Type B pancreatic cell (in vitro differentiated cells): ENCODE results near the gene MAP4K1. TPM values are rescaled to one million over a fixed set of nuclear protein-coding genes. Genes with fewer than 3 reads are reported as not detected.
A peak's percentile ranks its signal among the peaks of the same experiment; 100 is the strongest.

Experiments
- DNase-seq: peaks from one replicate; pipeline ENCODE4 v3.0.0; 2021; ENCODE audit warnings: mixed read lengths; ENCODE audit not compliant: unreplicated experiment; ENCODE audit errors: extremely low spot score
- H3K27ac Mint-ChIP-seq: 2 replicates; pipeline ENCODE4 v1.8.0; 2021; ENCODE audit warnings: mild to moderate bottlenecking, mixed read lengths
- H3K27me3 Mint-ChIP-seq: 2 replicates; pipeline ENCODE4 v1.8.0; 2021; ENCODE audit warnings: mixed read lengths
- H3K36me3 Mint-ChIP-seq: 2 replicates; pipeline ENCODE4 v1.8.0; 2021; ENCODE audit warnings: mixed read lengths
- H3K4me1 Mint-ChIP-seq: one replicate; pipeline ENCODE4 v1.8.0; 2021; ENCODE audit warnings: mixed read lengths; ENCODE audit not compliant: unreplicated experiment
- H3K4me3 Mint-ChIP-seq: 2 replicates; pipeline ENCODE4 v1.8.0; 2021; ENCODE audit warnings: mild to moderate bottlenecking, mixed read lengths
- H3K9me3 Mint-ChIP-seq: 2 replicates; pipeline ENCODE4 v1.8.0; 2021; ENCODE audit warnings: mixed read lengths
- total RNA-seq: library from RNA; stranded (reverse); gene quantifications from 2 replicates; pipeline ENCODE4 v1.2.1, GENCODE V29; 2021; ENCODE audit warnings: low replicate concordance
- TF ChIP-seq, protein P1 (sequence below): fragments of 200-600 bp; sonication (generic); conservative IDR thresholded peaks from 2 replicates; pipeline ENCODE4 v1.5.0; 2021; ENCODE audit warnings: antibody characterized with exemption, mild to moderate bottlenecking

Gene MAP4K1
- total RNA-seq, 1 donor from 2014 or later, result 2.4 TPM

- Mint-ChIP-seq H3K27ac (peak overlapping the region; percentile 100), H3K9me3 (no peaks in the 10 kb centered on the region), H3K4me3 (peak overlapping the region; percentile 67), H3K36me3 (peaks cover 27% of the 10 kb centered on the region), H3K27me3 (no peaks in the 10 kb centered on the region), H3K4me1 (peaks cover 67% of the 10 kb centered on the region)
- no peak for DNase-seq
- TF ChIP-seq, protein P1, sequence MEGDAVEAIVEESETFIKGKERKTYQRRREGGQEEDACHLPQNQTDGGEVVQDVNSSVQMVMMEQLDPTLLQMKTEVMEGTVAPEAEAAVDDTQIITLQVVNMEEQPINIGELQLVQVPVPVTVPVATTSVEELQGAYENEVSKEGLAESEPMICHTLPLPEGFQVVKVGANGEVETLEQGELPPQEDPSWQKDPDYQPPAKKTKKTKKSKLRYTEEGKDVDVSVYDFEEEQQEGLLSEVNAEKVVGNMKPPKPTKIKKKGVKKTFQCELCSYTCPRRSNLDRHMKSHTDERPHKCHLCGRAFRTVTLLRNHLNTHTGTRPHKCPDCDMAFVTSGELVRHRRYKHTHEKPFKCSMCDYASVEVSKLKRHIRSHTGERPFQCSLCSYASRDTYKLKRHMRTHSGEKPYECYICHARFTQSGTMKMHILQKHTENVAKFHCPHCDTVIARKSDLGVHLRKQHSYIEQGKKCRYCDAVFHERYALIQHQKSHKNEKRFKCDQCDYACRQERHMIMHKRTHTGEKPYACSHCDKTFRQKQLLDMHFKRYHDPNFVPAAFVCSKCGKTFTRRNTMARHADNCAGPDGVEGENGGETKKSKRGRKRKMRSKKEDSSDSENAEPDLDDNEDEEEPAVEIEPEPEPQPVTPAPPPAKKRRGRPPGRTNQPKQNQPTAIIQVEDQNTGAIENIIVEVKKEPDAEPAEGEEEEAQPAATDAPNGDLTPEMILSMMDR, result no peak
These were observed 37.5 kb upstream of the MAP4K1 start for GRCh38 chr19:38655148-38655824.

GRCh38 chr19:38654628-38655055, 36.9 kb upstream of the MAP4K1 start:
- TF ChIP-seq, protein P1, result no peak
- H3K4me3 Mint-ChIP-seq, result peak overlapping the region; percentile 67

GRCh38 chr19:38653028-38653571, 35.3 kb upstream of the MAP4K1 start:
- Mint-ChIP-seq H3K27me3 (no peaks in the 10 kb centered on the region), H3K27ac (peak overlapping the region; percentile 96), H3K4me1 (peaks cover 71% of the 10 kb centered on the region), H3K36me3 (peaks cover 33% of the 10 kb centered on the region), H3K9me3 (no peaks in the 10 kb centered on the region), H3K4me3 (peak overlapping the region; percentile 99)
- TF ChIP-seq, protein P1, result no peak
- no peak for DNase-seq

More at GRCh38 chr19:38654628-38655055, 36.9 kb upstream of the MAP4K1 start:
- no peaks in the 10 kb centered on the region for H3K27me3 Mint-ChIP-seq
- H3K9me3 Mint-ChIP-seq, result no peaks in the 10 kb centered on the region
- H3K36me3 Mint-ChIP-seq, result peaks cover 28% of the 10 kb centered on the region
- peak overlapping the region; percentile 100 for H3K27ac Mint-ChIP-seq
- peaks cover 68% of the 10 kb centered on the region for H3K4me1 Mint-ChIP-seq
- no peak for DNase-seq

DNA sequence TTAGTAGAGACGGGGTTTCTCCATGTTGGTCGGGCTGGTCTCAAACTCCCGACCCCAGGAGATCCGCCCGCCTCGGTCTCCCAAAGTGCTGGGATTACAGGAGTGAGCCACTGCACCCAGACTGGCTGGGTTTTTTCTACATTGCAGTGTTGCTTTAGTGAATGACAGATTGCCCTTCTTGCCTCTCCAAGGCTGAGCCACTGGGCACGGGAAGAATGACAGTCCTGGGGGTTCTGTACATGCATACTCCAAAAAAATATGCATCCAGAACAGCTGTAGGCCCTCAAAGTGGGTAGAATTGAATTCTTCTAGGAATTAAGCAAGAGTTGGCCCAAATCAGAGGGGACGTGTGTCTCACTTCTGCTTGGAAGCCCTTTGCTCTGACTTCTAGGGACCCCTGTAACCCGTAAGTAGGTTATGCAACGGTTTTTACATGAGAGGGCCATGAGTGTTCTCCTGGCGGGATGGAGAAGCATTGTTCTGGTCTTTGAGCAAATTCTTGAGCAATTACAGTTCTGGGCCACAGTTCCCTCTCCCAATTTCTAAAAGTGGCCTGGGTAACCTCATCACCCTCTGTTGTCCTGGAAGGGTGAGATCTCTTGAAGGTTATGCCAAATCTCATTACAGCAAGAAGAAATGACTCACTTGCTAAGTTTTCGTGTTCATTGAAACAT, 33.3 kb upstream of the MAP4K1 start:
- no peaks in the 10 kb centered on the region for H3K27me3 Mint-ChIP-seq
- peaks cover 20% of the 10 kb centered on the region for H3K36me3 Mint-ChIP-seq
- TF ChIP-seq, protein P1, result no peak
- H3K4me1 Mint-ChIP-seq, result peaks cover 54% of the 10 kb centered on the region
- no peak for DNase-seq
- H3K9me3 Mint-ChIP-seq, result no peaks in the 10 kb centered on the region
- peak overlapping the region; percentile 99 for H3K4me3 Mint-ChIP-seq
- H3K27ac Mint-ChIP-seq, result peak overlapping the region; percentile 96

- no peaks in the 10 kb centered on the region for H3K9me3 Mint-ChIP-seq
- H3K4me3 Mint-ChIP-seq, result peak overlapping the region; percentile 99
- H3K27ac Mint-ChIP-seq, result peak overlapping the region; percentile 96
- TF ChIP-seq, protein P1, result no peak
- peaks cover 15% of the 10 kb centered on the region for H3K36me3 Mint-ChIP-seq
- peaks cover 47% of the 10 kb centered on the region for H3K4me1 Mint-ChIP-seq
- H3K27me3 Mint-ChIP-seq, result no peaks in the 10 kb centered on the region
- DNase-seq, result no peak
These were observed 32.5 kb upstream of the MAP4K1 start for GRCh38 chr19:38650172-38650775.
